ENCODE results near the gene RAB17. TPM values are rescaled to one million over a fixed set of nuclear protein-coding genes. Genes with fewer than 3 reads are reported as not detected.

The RAB17 gene
- total RNA-seq, 1 experiment from 2014 or later, result 60.9 TPM

GRCh38 chr2:237568121-237568660, 22.3 kb downstream of the RAB17 start:
- no peak for TF ChIP-seq CTCF (IDR thresholded peaks at IDR 0.05; ENCODE audit: insufficient read depth in 1 of 2, low read depth in 1 of 2, low read length in 1 of 2, severe bottlenecking in 1 of 2, unreplicated experiment in 1 of 2)
- H3K9me3 ChIP-seq, result no peaks in the 10 kb centered on the region
- no peaks in the 10 kb centered on the region for H3K27me3 Mint-ChIP-seq (ENCODE audit: insufficient read depth, unreplicated experiment)
- intact Hi-C loops (cut with micrococcal nuclease; ENCODE audit: unreplicated experiment), result no loop called here
- H3K27ac Mint-ChIP-seq (ENCODE audit: unreplicated experiment), result no peak overlapping the region
- BruUV-seq (replicated peaks), result no TSS peak
- DNase-seq, result no peak
- no peaks in the 10 kb centered on the region for H3K4me1 ChIP-seq
- no peaks in the 10 kb centered on the region for H3K27me3 ChIP-seq (replicated peaks; ENCODE audit: control insufficient read depth, insufficient read depth, low read length)
- H3K36me3 Mint-ChIP-seq (ENCODE audit: insufficient read depth, unreplicated experiment), result no peaks in the 10 kb centered on the region
- H3K4me3 Mint-ChIP-seq (ENCODE audit: unreplicated experiment), result no peak overlapping the region
- POLR2A ChIA-PET, result no interaction called here
- CTCF ChIA-PET, result interaction anchor here (0.8 kb wide), 1 partner anchor 56 kb away, joined by 4 read pairs; no protein-coding TSS in a partner anchor
- no peak overlapping the region for H3K4me3 ChIP-seq (ENCODE audit: low read depth, low read length)
- no peaks in the 10 kb centered on the region for H3K36me3 ChIP-seq (ENCODE audit: control insufficient read depth, insufficient read depth, low read length)
- peaks cover 8% of the 10 kb centered on the region for H3K4me1 Mint-ChIP-seq (ENCODE audit: low read depth, unreplicated experiment)
- no peaks in the 10 kb centered on the region for H3K9me3 Mint-ChIP-seq (ENCODE audit: unreplicated experiment)

DNA sequence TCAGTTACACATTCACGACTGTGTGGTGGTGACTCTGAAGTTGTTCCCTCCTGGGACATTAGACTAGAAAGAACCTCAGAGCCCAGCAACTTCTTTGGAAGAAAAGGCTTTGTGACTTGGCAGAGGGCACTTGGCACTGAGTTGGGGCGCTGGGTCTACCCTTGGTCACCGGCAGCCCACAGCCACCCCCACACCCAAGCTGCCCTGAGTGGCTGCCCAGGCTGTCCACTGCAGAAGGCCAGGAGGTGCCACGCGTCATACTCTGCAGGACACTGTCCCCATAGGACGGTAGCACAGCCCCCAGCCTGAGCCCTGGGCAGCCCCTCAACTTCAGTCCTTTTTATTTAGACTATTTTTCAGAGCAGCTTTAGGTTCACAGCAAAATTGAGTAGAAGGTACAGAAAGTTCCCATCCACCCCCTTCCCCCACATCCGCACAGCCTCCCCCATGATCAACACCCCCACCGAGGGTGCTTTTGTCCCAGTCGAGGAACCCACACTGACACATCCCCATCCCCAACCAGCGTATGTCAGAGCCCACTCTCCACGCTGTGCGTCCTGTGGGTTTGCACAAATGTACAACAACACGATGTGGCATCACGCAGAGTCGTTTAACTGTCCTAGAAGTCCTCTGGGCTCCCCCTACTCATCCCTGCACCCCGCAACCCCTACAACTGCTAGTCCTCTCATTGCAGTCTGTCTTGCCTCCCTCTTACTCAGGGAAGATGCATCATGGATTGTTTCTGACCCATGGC, 23.1 kb downstream of the RAB17 start:
- CTCF ChIA-PET, result interaction anchor here (0.6 to 0.8 kb wide), 2 partner anchors 55 to 326 kb away, joined by 3 to 4 read pairs; no protein-coding TSS in a partner anchor
- no peak for DNase-seq
- no peak for TF ChIP-seq CTCF (IDR thresholded peaks at IDR 0.05; ENCODE audit: insufficient read depth in 1 of 2, low read depth in 1 of 2, low read length in 1 of 2, severe bottlenecking in 1 of 2, unreplicated experiment in 1 of 2)
- Mint-ChIP-seq H3K36me3 (ENCODE audit: insufficient read depth, unreplicated experiment) (no peaks in the 10 kb centered on the region), H3K4me1 (ENCODE audit: low read depth, unreplicated experiment) (peaks cover 8% of the 10 kb centered on the region), H3K27ac (ENCODE audit: unreplicated experiment) (no peak overlapping the region), H3K9me3 (ENCODE audit: unreplicated experiment) (no peaks in the 10 kb centered on the region), H3K4me3 (ENCODE audit: unreplicated experiment) (no peak overlapping the region), H3K27me3 (ENCODE audit: insufficient read depth, unreplicated experiment) (no peaks in the 10 kb centered on the region)
- H3K36me3 ChIP-seq (ENCODE audit: control insufficient read depth, insufficient read depth, low read length), result no peaks in the 10 kb centered on the region
- H3K9me3 ChIP-seq, result no peaks in the 10 kb centered on the region
- no TSS peak for BruUV-seq (replicated peaks)
- no peaks in the 10 kb centered on the region for H3K27me3 ChIP-seq (replicated peaks; ENCODE audit: control insufficient read depth, insufficient read depth, low read length)
- H3K4me3 ChIP-seq (ENCODE audit: low read depth, low read length), result no peak overlapping the region
- no peaks in the 10 kb centered on the region for H3K4me1 ChIP-seq
- intact Hi-C loops (cut with micrococcal nuclease; ENCODE audit: unreplicated experiment), result no loop called here
- POLR2A ChIA-PET, result no interaction called here

DNA sequence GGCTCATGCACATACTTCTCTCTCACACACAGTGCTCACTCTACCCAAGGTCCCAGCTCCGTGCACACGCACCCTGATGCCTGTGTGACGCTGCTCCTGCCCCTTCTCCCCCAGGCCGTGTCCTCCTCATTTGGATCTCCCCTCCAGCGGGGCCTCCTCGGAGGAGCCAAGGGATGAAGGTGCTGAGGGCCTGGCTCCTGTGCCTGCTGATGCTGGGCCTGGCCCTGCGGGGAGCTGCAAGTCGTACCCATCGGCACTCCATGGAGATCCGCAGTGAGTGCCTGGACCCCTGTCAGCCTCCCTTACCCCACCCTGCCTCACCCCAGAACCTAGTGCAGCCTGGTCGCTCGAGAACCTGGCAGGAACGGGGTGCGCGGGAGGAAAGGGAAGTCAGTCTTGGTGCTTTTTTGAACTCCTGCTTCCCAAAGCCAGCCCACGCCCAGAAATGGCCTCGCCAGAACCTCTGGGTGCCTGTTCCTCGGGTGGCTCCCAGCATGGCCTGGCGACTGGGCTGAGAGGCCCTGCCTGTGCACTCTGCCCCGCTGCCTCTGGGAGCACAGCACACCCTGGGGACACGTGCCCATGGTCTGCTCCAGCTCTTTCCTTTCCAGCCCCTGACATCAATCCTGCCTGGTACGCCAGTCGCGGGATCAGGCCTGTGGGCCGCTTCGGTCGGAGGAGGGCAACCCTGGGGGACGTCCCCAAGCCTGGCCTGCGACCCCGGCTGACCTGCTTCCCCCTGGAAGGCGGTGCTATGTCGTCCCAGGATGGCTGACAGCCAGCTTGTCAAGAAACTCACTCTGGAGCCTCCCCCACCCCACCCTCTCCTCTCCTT, 23.9 kb downstream of the RAB17 start, which contains the start of gene PRLH:
TSS of gene PRLH (plus strand) at position 174 of the 835 bp plus-strand sequence. CDS start at position 174, 0 bp downstream.
- TF ChIP-seq CTCF (IDR thresholded peaks at IDR 0.05; ENCODE audit: insufficient read depth in 1 of 2, low read depth in 1 of 2, low read length in 1 of 2, severe bottlenecking in 1 of 2, unreplicated experiment in 1 of 2), result no peak
- no peak within 1 kb of the TSS for H3K4me3 Mint-ChIP-seq (ENCODE audit: unreplicated experiment)
- CTCF ChIA-PET, result interaction anchor here (0.6 kb wide), 1 partner anchor 327 kb away, joined by 3 read pairs; no protein-coding TSS in a partner anchor
- Histone ChIP-seq H3K36me3 (ENCODE audit: control insufficient read depth, insufficient read depth, low read length) (no peaks in the 10 kb centered on the region), H3K9me3 (no peaks in the 10 kb centered on the region), H3K27me3 (replicated peaks; ENCODE audit: control insufficient read depth, insufficient read depth, low read length) (no peaks in the 10 kb centered on the region), H3K4me1 (no peaks in the 10 kb centered on the region), H3K4me3 (ENCODE audit: low read depth, low read length) (no peak within 1 kb of the TSS)
- no peaks in the 10 kb centered on the region for H3K36me3 Mint-ChIP-seq (ENCODE audit: insufficient read depth, unreplicated experiment)
- intact Hi-C loops (cut with micrococcal nuclease; ENCODE audit: unreplicated experiment), result no loop called here
- H3K4me1 Mint-ChIP-seq (ENCODE audit: low read depth, unreplicated experiment), result no peaks in the 10 kb centered on the region
- POLR2A ChIA-PET, result no interaction called here
- H3K27me3 Mint-ChIP-seq (ENCODE audit: insufficient read depth, unreplicated experiment), result no peaks in the 10 kb centered on the region
- H3K9me3 Mint-ChIP-seq (ENCODE audit: unreplicated experiment), result no peaks in the 10 kb centered on the region
- no peak for DNase-seq
- no TSS peak for BruUV-seq (replicated peaks)
- H3K27ac Mint-ChIP-seq (ENCODE audit: unreplicated experiment), result no peak within 1 kb of the TSS
